Trophoblast cell (in vitro differentiated cells and primary cell): ENCODE results near the gene FHL3.

Experiments
- DNase-seq, 2 donors: peaks; one replicate each; pipeline ENCODE4 v3.0.0-alpha.2; 2016
- H2AFZ ChIP-seq: 2 replicates; pipeline ENCODE4 v1.6.1; 2013; ENCODE audit warnings: low read length, moderate library complexity, mild to moderate bottlenecking; ENCODE audit not compliant: insufficient read depth, poor library complexity
- H2AK5ac ChIP-seq: 2 replicates; pipeline ENCODE4 v1.6.1; 2013; ENCODE audit warnings: mild to moderate bottlenecking, low read length
- H2BK120ac ChIP-seq: 2 replicates; pipeline ENCODE4 v1.6.1; 2013; ENCODE audit warnings: low read length, mild to moderate bottlenecking, moderate library complexity; ENCODE audit not compliant: insufficient read depth, poor library complexity
- H2BK12ac ChIP-seq: 2 replicates; pipeline ENCODE4 v1.6.1; 2013; ENCODE audit warnings: mild to moderate bottlenecking, low read length, moderate library complexity
- H2BK5ac ChIP-seq: 2 replicates; pipeline ENCODE4 v1.6.1; 2013; ENCODE audit warnings: low read length, low read depth, moderate library complexity, mild to moderate bottlenecking; ENCODE audit not compliant: poor library complexity
- H3K14ac ChIP-seq: 2 replicates; pipeline ENCODE4 v1.6.1; 2013; ENCODE audit warnings: mild to moderate bottlenecking, low read length
- H3K18ac ChIP-seq: 2 replicates; pipeline ENCODE4 v1.6.1; 2013; ENCODE audit warnings: mild to moderate bottlenecking, low read length
- H3K23ac ChIP-seq: 2 replicates; pipeline ENCODE4 v1.6.1; 2013; ENCODE audit warnings: low read length
- H3K27ac ChIP-seq: 2 replicates; pipeline ENCODE4 v1.5.1; 2013; ENCODE audit warnings: low read depth, mild to moderate bottlenecking, inconsistent platforms, low read length, moderate library complexity
- H3K27me3 ChIP-seq: 2 replicates; pipeline ENCODE4 v1.6.1; 2013; ENCODE audit warnings: inconsistent platforms, mild to moderate bottlenecking, low read length, moderate library complexity; ENCODE audit not compliant: insufficient read depth
- H3K36me3 ChIP-seq, 2 experiments: 1 replicate in 1 of 2; 2 replicates in 1 of 2; pipeline ENCODE4 v1.6.1; 2013; ENCODE audit warnings: low read length in 2 of 2, mild to moderate bottlenecking in 2 of 2, moderate library complexity in 1 of 2; ENCODE audit not compliant: insufficient read depth in 2 of 2, control insufficient read depth in 1 of 2
- H3K4ac ChIP-seq: 2 replicates; pipeline ENCODE4 v1.6.1; 2013; ENCODE audit warnings: low read depth, mild to moderate bottlenecking, low read length, moderate library complexity
- H3K4me1 ChIP-seq, 2 experiments: 1 replicate in 1 of 2; 2 replicates in 1 of 2; pipeline ENCODE4 v1.6.1; 2013; ENCODE audit warnings: low read length in 2 of 2, mild to moderate bottlenecking in 2 of 2, moderate library complexity in 1 of 2; ENCODE audit not compliant: insufficient read depth in 2 of 2, control insufficient read depth in 1 of 2
- H3K4me2 ChIP-seq: 2 replicates; pipeline ENCODE4 v1.6.1; 2013; ENCODE audit warnings: inconsistent platforms, mild to moderate bottlenecking, low read length, moderate library complexity
- H3K4me3 ChIP-seq: 2 replicates; pipeline ENCODE4 v1.5.1; 2013; ENCODE audit warnings: mild to moderate bottlenecking, low read depth, low read length, inconsistent platforms
- H3K79me1 ChIP-seq: one replicate; pipeline ENCODE4 v1.6.1; 2013; ENCODE audit warnings: low read length
- H3K79me2 ChIP-seq: 2 replicates; pipeline ENCODE4 v1.6.1; 2013; ENCODE audit warnings: low read length, mild to moderate bottlenecking; ENCODE audit not compliant: control insufficient read depth, insufficient read depth, poor library complexity
- H3K9ac ChIP-seq: 2 replicates; pipeline ENCODE4 v1.6.1; 2013; ENCODE audit warnings: mild to moderate bottlenecking, low read length
- H3K9me3 ChIP-seq: 2 replicates; pipeline ENCODE4 v1.6.1; 2013; ENCODE audit warnings: low read depth, mild to moderate bottlenecking, control low read depth, inconsistent platforms, low read length; ENCODE audit not compliant: insufficient read depth
- H4K12ac ChIP-seq: 2 replicates; pipeline ENCODE4 v1.6.1; 2013; ENCODE audit warnings: low read depth, mild to moderate bottlenecking, low read length, moderate library complexity
- H4K8ac ChIP-seq: 2 replicates; pipeline ENCODE4 v1.6.1; 2013; ENCODE audit warnings: low read depth, mild to moderate bottlenecking, low read length, moderate library complexity
- H4K91ac ChIP-seq: one replicate; pipeline ENCODE4 v1.6.1; 2013; ENCODE audit warnings: low read depth, mild to moderate bottlenecking, low read length, moderate library complexity
- WGBS: extraction: QIAGEN DNeasy Blood & Tissue Kit; methylation state at CpG from one replicate; pipeline ENCODE4 v1.1.7; 2013; ENCODE audit warnings: missing lambda C conversion rate; ENCODE audit not compliant: insufficient read length, insufficient coverage; ENCODE audit errors: extremely low coverage; 5-methylcytosine and 5-hydroxymethylcytosine counted together

FHL3 gene

GRCh38 chr1:38045401-38046332, 40.4 kb upstream of the FHL3 start:
- H3K9ac ChIP-seq, result no peak overlapping the region
- no peak overlapping the region for H3K23ac ChIP-seq
- peaks cover 0 to 2% of the 10 kb centered on the region in 2 experiments for H3K36me3 ChIP-seq
- H2AFZ ChIP-seq, result no peak overlapping the region
- no peak overlapping the region for H4K8ac ChIP-seq
- no peak overlapping the region for H3K27ac ChIP-seq
- H2BK12ac ChIP-seq, result no peak overlapping the region
- no peak overlapping the region for H2AK5ac ChIP-seq
- H3K79me2 ChIP-seq, result no peaks in the 10 kb centered on the region
- H3K4me3 ChIP-seq, result peak overlapping the region; percentile 54
- no peak overlapping the region for H3K14ac ChIP-seq
- no peak for DNase-seq
- H3K4me1 ChIP-seq, result peaks cover 12 to 19% of the 10 kb centered on the region in 2 experiments
- H4K12ac ChIP-seq, result no peak overlapping the region
- H2BK120ac ChIP-seq, result no peak overlapping the region
- no CpG with 5 or more reads among the region's 115 CpGs for WGBS
- H3K9me3 ChIP-seq, result peaks cover 6% of the 10 kb centered on the region
- no peak overlapping the region for H3K4ac ChIP-seq
- peaks cover 54% of the 10 kb centered on the region for H3K27me3 ChIP-seq
- no peaks in the 10 kb centered on the region for H3K79me1 ChIP-seq
- no peak overlapping the region for H4K91ac ChIP-seq
- H3K4me2 ChIP-seq, result peak overlapping the region; percentile 84
- H2BK5ac ChIP-seq, result no peak overlapping the region
- no peak overlapping the region for H3K18ac ChIP-seq

GRCh38 chr1:38044221-38045215, 39.2 kb upstream of the FHL3 start:
- H2AK5ac ChIP-seq, result no peak overlapping the region
- H4K91ac ChIP-seq, result no peak overlapping the region
- peak overlapping the region; percentile 84 for H3K4me2 ChIP-seq
- no peak overlapping the region for H4K8ac ChIP-seq
- no peak overlapping the region for H2AFZ ChIP-seq
- H3K23ac ChIP-seq, result no peak overlapping the region
- no peaks in the 10 kb centered on the region for H3K79me2 ChIP-seq
- WGBS, result no CpG with 5 or more reads among the region's 70 CpGs
- no peak overlapping the region for H4K12ac ChIP-seq
- H3K9me3 ChIP-seq, result peaks cover 6% of the 10 kb centered on the region
- no peak overlapping the region for H2BK120ac ChIP-seq
- no peak overlapping the region for H3K18ac ChIP-seq
- peaks cover 12 to 19% of the 10 kb centered on the region in 2 experiments for H3K4me1 ChIP-seq
- H3K36me3 ChIP-seq, result peaks cover 0 to 2% of the 10 kb centered on the region in 2 experiments
- no peak for DNase-seq
- H3K9ac ChIP-seq, result no peak overlapping the region
- no peak overlapping the region for H3K4me3 ChIP-seq
- H3K27ac ChIP-seq, result no peak overlapping the region
- H3K79me1 ChIP-seq, result no peaks in the 10 kb centered on the region
- H3K4ac ChIP-seq, result no peak overlapping the region
- no peak overlapping the region for H2BK12ac ChIP-seq
- H3K27me3 ChIP-seq, result peaks cover 54% of the 10 kb centered on the region
- H3K14ac ChIP-seq, result no peak overlapping the region
- no peak overlapping the region for H2BK5ac ChIP-seq

- no peak for DNase-seq
- WGBS, result no CpG with 5 or more reads among the region's 12 CpGs
- H3K4ac ChIP-seq, result no peak overlapping the region
- no peak overlapping the region for H4K8ac ChIP-seq
- H3K4me2 ChIP-seq, result no peak overlapping the region
- H4K91ac ChIP-seq, result no peak overlapping the region
- H3K23ac ChIP-seq, result no peak overlapping the region
- peaks cover 0 to 2% of the 10 kb centered on the region in 2 experiments for H3K36me3 ChIP-seq
- no peak overlapping the region for H2BK120ac ChIP-seq
- H2BK12ac ChIP-seq, result no peak overlapping the region
- H3K79me1 ChIP-seq, result no peaks in the 10 kb centered on the region
- H3K4me3 ChIP-seq, result no peak overlapping the region
- H2AK5ac ChIP-seq, result no peak overlapping the region
- no peak overlapping the region for H2BK5ac ChIP-seq
- no peaks in the 10 kb centered on the region for H3K79me2 ChIP-seq
- H3K4me1 ChIP-seq, result peaks cover 12 to 19% of the 10 kb centered on the region in 2 experiments
- peaks cover 6% of the 10 kb centered on the region for H3K9me3 ChIP-seq
- no peak overlapping the region for H2AFZ ChIP-seq
- H3K27ac ChIP-seq, result no peak overlapping the region
- H3K14ac ChIP-seq, result no peak overlapping the region
- H3K18ac ChIP-seq, result no peak overlapping the region
- no peak overlapping the region for H4K12ac ChIP-seq
- H3K9ac ChIP-seq, result no peak overlapping the region
- H3K27me3 ChIP-seq, result peaks cover 48% of the 10 kb centered on the region
Observed at GRCh38 chr1:38043036-38043747, 37.9 kb upstream of the FHL3 start.
